HG02642 (cell line): Measurements from ENCODE around the gene CAPN1.
"Not testable (repeated sequence)": the region's sequence is repeated elsewhere in the genome, so short reads cannot be mapped to it uniquely, and the experiment has no call there.

Source experiments
- ATAC-seq: cut with Tn5 transposase; IDR thresholded peaks from one replicate; pipeline ENCODE4 v1.9.1; 2021; ENCODE audit warnings: mild to moderate bottlenecking; ENCODE audit not compliant: unreplicated experiment, poor library complexity

Gene CAPN1

DNA sequence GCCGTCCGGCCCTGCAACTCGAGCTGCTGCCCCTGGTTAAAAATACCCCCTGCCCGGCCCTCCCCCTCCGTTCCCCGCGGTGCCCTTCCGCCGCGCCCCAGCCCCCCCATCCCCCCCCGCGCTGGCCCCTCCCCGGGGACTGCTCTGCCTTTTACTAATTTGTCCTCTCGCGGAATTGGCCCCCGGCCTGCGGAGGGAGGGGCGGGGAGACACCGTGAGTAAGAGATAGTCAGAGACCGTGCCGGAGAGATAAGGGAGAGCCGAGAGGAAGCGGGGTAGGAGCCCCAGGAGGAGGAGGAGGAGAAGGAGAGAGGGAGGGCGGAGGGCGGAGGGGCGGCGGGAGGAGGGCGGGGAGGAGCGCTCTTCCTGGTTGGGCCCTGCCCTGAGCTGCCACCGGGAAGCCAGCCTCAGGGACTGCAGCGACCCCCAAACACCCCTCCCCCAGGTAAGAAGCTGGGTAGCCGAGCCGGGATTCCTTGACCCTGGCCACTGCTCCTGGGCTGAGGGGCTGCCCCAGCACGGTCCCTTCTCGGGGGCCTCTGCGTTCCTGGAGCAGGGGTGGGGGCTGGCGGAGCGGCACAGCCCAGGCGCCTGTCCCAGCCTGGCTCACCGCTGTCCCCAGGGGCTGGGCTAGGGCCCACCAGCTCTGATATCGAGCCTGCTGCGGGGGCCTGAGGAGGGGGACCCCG lies at the start of gene CAPN1:
TSS of gene CAPN1 (plus strand) at position 360 of the 689 bp plus-strand sequence. CDS start 774 bp downstream, outside the sequence.
- ATAC-seq: peak; percentile 42

DNA sequence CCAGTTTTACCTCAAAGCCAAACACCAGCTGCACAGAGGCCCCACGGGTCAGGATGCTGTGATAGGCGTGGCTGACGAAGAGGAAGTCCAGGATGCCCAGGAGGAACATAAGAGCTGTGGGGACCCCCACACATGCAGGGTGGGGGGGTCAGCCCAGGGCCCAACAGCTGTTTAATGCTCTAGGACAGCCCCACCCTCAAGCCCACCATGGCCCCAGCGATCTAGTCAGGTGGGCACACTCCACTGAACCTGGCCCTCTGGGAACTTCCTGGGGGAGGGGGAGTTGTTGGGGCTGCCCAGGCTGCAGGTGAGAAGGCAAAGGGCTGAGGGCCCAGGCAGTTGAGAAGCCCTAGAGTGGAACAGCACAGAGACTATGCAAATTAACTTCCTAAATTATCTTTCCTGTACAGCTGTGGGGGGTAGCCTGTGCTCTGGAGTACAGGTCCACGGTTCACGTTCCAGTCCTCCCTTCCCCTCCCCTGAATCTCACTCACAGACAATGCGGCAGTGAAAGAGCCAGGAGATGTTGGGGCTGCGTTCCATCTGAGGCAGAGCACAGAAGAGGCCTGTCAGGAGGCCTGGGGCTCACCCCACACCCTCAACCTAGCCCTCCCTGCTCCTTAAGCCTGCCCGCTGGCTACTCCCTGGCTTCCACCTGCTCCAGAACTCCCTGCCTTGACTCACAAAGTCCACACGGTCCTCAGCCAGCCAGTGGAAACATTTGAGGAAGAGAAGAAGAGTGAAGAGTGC lies 49.3 kb upstream of the CAPN1 start:
- ATAC-seq: no peak

DNA sequence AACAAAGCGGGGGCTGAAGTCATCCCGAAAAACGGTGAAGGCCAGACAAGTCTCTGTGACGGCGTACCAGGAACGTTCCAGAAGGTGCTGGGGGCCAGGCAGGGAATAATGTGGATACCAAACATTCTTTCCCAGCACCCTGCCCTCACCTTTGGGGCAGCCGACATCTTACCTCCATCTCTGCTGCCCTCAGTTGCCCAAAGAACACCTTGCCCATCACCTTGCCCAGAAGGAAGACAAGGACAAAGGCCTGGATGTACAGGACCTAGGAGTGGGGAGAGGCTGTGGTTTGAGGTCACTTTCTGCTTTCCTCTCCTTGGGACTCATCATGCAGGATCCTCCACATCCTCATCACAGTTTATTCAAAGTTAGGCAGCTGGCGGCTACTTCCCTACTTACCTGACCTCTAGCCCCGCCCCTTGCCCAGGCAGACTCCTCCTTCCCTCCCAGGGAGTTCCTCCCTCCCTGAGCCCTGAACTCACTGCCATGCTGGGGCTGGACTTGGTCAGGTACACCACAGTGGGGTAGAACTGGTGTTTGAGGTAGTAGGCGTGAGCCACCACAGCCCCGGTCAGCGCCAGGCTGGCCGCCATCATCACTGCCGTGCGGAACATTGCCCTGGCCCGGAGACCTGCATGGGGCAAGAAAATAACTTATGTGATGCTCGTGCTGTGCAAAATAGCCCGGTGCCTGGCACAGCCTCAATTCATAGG lies 48.6 kb upstream of the CAPN1 start:
- no peak for ATAC-seq

DNA sequence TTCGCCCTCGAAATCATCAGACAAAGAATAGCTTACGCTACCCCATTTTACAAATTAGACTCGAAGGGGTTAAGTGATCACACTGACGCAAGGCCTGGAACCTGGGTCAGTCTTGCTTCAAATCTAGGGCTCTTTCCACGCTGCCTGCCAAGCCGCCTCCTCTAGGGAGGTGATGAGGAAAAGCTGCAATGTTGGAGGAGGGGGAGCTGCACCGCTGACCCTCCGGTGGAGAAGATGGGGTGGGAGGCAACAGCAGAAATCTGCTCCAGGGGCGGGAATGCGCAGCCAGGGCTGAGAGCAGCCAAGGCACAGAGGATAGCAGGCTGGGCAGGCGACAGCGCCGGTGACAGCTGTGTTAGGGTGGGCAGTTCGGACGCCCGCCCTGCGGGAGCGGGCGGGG lies 48.0 kb upstream of the CAPN1 start:
- ATAC-seq: no peak

DNA sequence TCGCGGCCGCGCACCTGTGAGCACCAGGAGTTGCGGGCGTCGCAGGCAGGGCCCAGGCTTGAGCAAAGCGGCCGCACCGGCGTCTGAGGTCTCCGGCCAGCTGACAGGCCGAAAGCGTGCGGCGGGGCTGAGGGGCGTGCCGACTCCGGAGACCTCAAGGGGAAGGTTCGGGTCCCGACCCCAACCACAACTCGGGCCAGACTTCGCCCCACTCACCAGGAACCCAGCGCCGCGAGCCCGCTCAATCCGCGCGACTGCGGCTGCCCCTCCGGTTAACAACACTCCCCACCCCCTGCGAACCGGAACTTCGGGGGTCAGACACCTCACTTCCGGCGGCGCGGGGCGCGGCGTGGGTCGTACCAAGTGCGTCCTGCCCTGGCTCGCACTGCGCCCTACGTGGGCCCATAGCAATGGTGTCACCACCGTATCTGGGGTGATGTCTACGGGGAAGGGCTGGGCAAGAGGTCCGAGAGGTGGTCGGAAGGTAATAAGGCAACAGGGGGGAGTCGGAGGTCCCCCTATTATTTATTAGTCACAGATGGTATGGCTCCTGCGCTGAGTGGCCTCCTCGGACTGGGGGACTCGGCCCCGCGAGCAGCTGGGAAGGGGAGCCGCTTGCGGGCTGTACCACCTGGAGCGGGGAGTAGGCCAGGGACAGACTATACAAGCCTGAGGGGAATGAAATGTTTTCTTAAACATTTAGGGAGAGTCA lies 47.3 kb upstream of the CAPN1 start, which contains the start of gene SYVN1:
TSS of gene SYVN1 (minus strand) at position 280 of the 712 bp plus-strand sequence. CDS start 918 bp downstream, outside the sequence.
- peak; percentile 64 for ATAC-seq

DNA sequence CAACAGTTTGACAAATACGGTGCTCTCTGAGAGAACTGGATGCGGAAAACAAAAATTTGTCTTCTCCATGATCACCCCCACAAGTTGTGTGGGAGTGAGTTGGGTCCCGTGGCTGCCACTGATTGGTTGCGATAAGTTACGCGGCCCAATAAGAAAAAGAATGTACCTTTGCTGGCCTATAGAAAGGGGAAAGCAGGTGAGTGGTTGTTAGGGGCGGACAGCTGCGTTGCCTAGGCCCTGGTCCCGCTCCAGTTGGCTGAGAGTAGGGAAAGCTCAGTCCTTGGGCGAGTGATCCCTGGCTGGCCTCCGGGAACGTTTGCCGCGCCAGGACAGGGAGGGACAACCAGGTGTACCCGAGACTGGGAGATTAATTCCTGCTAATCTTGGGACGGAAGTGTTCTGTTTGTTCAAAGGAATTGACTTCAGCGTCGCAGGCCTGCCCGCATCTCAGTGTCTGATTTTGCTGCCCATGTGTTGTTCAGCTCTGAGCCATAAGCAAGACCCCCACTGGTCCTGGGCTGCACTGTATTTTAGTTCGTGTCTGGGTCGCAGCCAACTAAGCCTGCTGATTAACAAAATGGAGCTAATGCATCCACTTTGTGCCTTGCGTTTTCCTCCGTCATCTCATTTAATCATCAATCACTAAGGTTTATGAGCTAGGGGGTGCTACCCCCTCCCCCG lies 46.6 kb upstream of the CAPN1 start:
- ATAC-seq: peak; percentile 58

DNA sequence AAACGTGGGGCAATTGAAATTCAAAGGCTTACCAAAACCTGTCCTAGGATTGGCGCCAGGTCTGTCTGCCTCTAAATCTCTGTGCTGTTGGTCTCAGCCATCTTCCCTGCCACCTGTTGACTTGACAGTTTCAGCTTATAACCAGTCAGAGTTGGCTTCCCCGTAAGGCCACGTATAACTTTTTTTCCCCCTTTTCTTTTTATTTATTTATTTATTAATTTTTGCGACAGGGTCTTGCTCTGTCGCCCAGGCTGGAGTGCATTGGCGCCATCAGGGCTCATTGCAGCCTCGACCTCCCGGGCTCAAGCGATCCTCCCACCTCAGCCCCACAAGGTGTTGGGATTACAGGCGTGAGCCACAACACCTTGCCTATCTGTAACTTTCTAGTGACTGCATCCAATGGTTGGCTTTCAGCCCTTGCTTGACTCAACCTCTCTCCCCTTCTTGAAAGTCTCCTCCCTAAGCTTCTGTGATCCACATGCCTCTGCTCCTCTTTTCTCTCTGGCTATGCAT lies 46.0 kb upstream of the CAPN1 start:
- ATAC-seq: no peak

DNA sequence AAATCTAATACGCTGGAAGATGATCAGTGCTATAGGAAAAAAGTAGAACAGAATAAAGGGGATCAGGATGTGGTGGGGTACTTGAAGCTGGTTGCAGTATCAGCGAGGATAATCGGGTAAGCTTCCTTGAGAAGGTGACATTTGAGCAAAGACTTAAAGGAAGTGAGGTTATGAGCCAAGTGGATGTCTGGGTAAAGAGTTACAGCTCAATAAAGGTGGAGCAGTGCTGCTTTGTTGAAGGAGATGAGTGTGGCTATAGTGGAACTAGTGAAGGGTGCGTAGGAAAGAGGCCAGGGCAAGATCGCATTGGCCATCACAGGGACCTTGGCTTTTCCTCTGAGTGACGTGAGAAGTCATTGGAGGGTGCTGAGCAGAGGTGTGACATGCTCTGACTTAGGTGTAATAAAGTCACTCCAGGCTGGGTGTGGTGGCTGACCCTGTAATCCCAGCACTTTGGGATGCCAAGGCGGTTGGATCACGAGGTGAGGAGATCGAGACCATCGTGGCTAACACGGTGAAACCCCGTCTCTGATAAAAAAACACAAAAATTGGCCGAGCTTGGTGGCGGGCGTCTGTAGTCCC lies 45.1 kb upstream of the CAPN1 start:
- ATAC-seq: no peak

DNA sequence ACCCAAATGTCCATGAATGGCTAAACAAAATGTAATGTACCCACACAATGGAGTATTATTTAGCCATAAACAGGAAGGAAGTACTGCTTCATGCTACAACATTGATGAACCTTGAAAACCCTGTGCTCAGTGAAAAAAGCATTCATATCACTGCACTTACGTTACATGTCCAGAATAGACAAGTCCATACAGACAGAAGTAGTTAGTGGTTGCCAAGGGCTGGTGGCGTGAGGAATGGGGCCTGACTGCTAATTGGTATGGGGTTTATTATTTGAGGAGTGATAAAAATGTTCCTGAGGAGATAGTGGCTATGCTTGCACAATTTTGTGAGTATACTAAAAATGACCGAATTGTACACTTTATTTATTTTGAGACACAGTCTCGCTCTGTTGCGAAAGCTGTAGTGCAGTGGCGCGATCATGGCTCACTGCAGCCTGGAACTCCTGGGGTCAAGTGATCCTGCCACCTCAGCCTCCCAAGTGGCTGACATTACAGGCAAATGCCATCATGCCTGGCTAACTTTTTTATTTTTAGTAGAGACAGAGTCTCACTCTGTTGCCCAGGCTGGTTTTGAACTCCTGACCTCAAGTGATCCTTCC lies 39.7 kb upstream of the CAPN1 start:
- ATAC-seq: no peak

DNA sequence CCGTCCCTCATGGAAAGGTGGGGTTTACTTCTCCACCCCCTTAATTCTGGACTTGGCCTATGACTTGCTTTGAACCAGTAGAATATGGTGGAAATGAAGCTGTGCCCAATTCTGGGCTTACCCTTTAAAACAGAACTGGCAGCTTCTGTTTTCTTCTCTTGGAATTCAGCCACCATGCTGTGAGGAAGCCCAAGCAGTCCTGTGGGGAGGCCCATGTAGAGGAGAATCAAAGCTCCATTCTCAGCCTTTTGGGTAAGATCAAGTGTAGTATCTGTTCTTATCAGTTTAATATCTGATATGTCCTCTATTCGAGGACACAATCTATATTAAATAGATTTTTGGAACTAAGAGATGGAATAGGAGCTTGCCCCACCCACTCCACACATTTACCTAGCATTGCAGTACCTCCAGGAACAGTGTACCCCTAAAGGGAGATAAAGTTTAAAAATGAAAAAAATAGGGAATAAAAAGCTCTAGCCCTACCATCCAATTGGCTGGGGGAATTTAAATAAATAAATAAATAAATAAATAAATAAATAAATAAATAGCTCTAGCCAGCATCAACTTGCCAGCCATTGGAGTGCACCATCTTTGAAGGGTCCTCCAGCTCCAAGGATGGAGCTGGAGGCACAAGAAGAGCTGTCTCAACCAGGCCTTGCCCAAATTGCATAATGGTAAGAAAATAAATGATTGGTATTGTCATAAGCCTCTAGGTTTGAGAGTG lies 34.2 kb upstream of the CAPN1 start:
- ATAC-seq: no peak

DNA sequence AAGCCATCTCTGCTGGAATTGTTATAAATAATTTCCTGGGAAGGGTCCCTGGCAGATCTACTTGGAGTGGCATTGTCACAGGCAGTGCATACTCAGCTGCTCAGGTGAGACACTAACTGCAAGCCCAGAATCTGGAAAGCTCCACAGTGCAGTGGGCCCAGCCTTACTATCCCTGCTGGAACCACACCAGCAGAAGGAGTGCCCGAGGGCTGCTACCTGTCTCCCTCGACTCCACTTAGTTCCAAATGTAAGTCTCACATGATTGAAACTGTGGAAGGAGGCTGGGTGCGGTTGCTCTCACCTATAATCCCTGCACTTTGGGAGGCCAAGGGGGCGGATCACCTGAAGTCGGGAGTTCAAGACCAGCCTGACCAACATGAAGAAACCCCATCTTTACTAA lies 33.1 kb upstream of the CAPN1 start:
- ATAC-seq: no peak

DNA sequence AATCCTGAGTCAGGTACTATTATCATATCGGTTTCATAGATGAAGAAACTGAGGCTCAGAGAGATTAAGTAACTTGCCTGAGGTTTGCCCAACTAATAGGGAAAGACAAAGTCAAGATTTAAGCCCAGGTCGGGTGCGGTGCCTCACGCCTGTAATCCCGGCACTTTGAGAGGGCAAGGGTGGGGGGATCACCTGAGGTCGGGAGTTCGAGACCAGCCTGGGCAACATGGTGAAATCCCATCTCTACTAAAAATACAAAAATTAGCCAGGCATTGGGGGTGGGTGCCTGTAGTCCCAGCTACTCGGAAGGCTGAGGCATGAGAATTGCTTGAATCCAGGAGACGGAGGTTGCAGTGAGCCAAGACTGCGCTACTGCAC lies 31.6 kb upstream of the CAPN1 start:
- not testable (repeated sequence) for ATAC-seq

DNA sequence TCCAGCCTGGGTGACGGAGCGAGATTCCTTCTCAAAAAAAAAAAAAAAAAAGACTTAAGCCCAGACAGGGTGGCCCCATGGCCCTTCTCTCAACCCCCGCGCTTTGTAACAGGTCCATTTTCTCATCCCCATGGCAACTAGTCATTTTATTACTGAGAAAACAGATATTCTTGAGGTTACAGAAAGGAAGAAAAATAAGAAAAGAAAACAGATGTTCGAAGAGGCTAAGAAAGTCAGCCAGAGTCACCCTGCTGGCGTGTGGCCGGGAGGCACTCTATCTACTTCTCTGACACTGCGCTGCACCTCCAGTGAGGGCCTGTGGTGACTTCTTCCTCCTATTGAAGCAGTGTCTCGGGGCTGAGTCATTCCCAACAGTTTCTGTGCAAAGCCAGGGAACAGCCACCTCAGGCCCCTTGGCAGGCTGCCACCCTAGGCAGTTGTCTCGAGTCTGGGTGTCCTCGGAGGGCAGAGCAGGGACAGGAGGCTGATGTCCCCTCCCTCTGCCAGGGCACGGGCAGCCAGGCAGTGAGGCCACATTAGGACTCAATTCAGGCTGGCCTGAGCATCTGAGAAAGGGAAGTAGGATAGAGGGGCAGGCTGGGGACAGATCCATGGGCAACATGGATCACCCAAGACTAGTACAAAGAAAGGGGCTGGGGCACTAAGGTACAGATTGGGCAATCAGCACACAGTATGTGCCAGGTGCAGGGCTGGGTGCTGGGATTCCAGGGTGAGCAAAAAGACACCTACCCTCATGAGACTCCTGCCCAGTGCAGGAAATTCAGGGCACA lies 31.0 kb upstream of the CAPN1 start:
- ATAC-seq: no peak

DNA sequence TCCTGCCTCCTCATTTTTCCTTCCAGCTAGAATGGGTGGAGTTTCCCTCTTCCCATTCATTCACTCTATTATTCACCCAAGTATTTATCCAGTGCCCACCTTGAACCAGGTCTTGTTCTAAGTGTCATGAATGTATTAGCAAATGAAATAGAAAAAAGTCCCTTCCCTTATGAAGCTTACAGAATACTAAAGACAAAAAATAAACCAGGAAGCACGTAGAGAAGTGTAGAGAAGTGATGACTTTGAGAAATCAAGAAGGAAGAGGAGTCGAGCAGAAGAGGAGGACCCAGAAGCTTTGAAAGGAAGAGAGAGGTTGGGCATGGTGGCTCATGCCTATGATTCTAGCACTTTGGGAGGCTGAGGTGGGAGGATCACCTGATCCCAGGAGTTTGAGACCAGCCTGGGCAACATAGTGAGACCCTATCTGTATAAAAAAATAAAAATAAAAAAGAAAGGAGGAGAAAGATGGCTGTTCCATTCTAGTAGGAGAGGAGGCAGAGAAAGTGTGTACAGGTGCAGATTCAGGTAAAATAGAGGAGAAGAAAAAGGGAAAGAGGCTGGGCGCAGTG lies 30.3 kb upstream of the CAPN1 start:
- ATAC-seq: no peak

DNA sequence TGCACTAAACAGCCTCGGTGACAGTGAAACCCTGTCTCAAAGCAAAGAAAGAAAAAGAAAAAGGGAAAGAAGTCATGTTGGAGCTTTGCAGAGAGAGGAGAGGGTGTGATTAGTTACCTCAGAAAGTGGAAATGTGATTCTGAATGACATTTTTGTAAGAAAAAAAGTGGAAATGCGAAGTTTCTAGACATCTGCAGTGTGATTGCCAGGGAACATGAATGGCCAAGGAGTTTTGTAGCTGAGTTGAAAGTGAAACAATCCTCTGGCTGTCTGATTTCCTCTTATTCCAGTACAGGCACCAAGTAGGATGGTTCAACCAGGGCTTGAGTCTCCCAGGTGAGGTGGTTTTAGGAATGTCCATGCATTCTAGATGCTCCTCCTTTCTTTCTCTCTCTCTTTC lies 29.6 kb upstream of the CAPN1 start:
- no peak for ATAC-seq

DNA sequence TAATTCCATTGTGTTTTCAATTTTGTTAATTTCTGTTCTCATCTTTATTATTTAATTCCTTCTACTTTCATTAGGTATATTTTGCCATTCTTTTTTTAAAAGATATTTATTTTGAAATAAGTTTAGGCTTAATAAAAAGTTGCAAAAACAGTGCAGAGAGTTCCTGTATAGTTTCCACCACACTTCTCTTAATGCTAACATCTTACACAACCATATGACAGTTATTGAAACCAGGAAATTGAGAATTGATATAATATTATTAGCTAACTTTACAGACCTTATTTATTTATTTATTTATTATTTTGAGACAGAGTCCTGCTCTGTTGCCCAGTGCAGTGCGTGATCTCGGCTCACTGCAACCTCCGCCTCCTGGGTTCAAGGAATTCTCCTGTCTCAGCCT lies 25.5 kb upstream of the CAPN1 start:
- no peak for ATAC-seq

DNA sequence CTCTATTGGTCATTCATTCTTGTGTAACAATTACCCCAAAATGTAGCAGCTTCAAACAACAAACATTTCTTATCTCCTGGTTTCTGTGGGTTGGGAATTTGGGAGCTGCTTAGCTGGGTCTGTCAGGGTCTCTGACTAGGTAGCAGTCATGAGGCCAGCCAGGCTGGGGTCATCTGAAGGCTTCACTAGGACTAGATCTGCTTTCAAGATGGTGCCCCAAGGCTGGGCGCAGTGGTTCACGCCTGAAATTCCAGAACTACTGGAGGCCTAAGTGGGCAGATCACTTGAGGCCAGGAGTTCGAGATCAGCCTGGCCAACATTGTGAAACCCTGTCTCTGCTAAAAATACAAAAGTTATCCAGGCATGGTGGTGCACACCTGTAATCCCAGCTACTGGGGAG lies 24.8 kb upstream of the CAPN1 start:
- no peak for ATAC-seq
